NB4 (cell line): Measurements from ENCODE around the gene COPG2.
"Not testable (repeated sequence)": the region's sequence is repeated elsewhere in the genome, so short reads cannot be mapped to it uniquely, and the experiment has no call there.

Experiments used
- POLR2A ChIP-seq: IDR thresholded peaks from 2 replicates; pipeline ENCODE4 v1.6.1; 2011; ENCODE audit warnings: mild to moderate bottlenecking; ENCODE audit not compliant: insufficient read length; ENCODE audit errors: extremely low read depth
- TF ChIP-seq, protein P1 (sequence below): IDR thresholded peaks from one replicate; pipeline ENCODE4 v1.5.1; 2012; ENCODE audit warnings: low read depth, low read length

DNA sequence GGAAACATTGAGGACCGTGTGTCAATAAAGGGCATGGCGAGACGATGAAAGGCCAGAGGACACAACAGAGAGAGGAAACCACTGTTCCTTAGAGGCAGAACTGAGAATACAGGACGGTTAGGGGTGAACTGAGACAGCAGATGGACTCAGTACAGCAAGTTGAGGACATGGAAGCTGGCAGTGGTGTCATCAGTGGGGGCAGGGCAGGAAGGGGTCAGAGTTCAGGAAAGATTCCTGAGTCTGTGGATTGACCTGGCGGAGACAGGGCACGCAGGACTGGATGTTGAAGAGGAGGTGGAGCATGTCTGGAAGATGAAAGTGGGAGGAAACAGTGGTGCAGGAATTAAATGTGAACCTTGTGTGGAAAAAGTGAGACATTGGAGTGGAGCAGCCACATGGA, 130.7 kb downstream of the COPG2 start:
- TF ChIP-seq, protein P1, sequence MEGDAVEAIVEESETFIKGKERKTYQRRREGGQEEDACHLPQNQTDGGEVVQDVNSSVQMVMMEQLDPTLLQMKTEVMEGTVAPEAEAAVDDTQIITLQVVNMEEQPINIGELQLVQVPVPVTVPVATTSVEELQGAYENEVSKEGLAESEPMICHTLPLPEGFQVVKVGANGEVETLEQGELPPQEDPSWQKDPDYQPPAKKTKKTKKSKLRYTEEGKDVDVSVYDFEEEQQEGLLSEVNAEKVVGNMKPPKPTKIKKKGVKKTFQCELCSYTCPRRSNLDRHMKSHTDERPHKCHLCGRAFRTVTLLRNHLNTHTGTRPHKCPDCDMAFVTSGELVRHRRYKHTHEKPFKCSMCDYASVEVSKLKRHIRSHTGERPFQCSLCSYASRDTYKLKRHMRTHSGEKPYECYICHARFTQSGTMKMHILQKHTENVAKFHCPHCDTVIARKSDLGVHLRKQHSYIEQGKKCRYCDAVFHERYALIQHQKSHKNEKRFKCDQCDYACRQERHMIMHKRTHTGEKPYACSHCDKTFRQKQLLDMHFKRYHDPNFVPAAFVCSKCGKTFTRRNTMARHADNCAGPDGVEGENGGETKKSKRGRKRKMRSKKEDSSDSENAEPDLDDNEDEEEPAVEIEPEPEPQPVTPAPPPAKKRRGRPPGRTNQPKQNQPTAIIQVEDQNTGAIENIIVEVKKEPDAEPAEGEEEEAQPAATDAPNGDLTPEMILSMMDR, result not testable (repeated sequence)
- TF ChIP-seq POLR2A, result not testable (repeated sequence)
